ENCODE data around the gene TOMM22. TPM values are rescaled to one million over a fixed set of nuclear protein-coding genes. Genes with fewer than 3 reads are reported as not detected.

TOMM22 gene
- total RNA-seq, 1 experiment from 2014 or later: 146 TPM

GRCh38 chr22:38709306-38709705 is 27.5 kb downstream of the TOMM22 start (continued):
- TF ChIP-seq USF2 (CRISPR knock-in tag; IDR thresholded peaks at IDR 0.05): no peak
- no peak for TF ChIP-seq IRF2 (CRISPR knock-in tag; IDR thresholded peaks at IDR 0.05; ENCODE audit: borderline replicate concordance, low read depth)
- no peak for TF ChIP-seq FOXJ3 (CRISPR knock-in tag; IDR thresholded peaks at IDR 0.05; ENCODE audit: borderline replicate concordance)
- no peak for TF ChIP-seq TCF7 (CRISPR knock-in tag; IDR thresholded peaks at IDR 0.05; ENCODE audit: low read depth)
- no peak for TF ChIP-seq SP1 (CRISPR knock-in tag; conservative IDR thresholded peaks at IDR 0.05)

- ATAC-seq (no peak), DNase-seq (ENCODE audit: low spot score) (no peak)
- H3K36me3 Mint-ChIP-seq: peaks cover 16% of the 10 kb centered on the region
- ChIA-PET CTCF (no interaction called here), POLR2A (no interaction called here)
- H3K9me3 Mint-ChIP-seq: no peaks in the 10 kb centered on the region
- H3K27ac Mint-ChIP-seq: no peak overlapping the region
- no peak for TF ChIP-seq FOXK1 (CRISPR knock-in tag; IDR thresholded peaks at IDR 0.05)
- no peak for TF ChIP-seq IRF2 (CRISPR knock-in tag; IDR thresholded peaks at IDR 0.05; ENCODE audit: borderline replicate concordance, low read depth)
- TF ChIP-seq NR1H2 (CRISPR knock-in tag; IDR thresholded peaks at IDR 0.05): no peak
- TF ChIP-seq ZNF425 (CRISPR knock-in tag; conservative IDR thresholded peaks at IDR 0.05): no peak
- TF ChIP-seq ZNF396 (CRISPR knock-in tag; IDR thresholded peaks at IDR 0.05; ENCODE audit: borderline replicate concordance): no peak
- no peak for TF ChIP-seq MXD4 (CRISPR knock-in tag; IDR thresholded peaks at IDR 0.05; ENCODE audit: borderline replicate concordance)
- no peak for TF ChIP-seq ZNF423 (CRISPR knock-in tag; IDR thresholded peaks at IDR 0.05)
- TF ChIP-seq ZNF219 (CRISPR knock-in tag; IDR thresholded peaks at IDR 0.05; ENCODE audit: borderline replicate concordance): no peak
- no peaks in the 10 kb centered on the region; the same call in 1 of the 2 replicates for H3K27me3 Mint-ChIP-seq (ENCODE audit: low read depth)
- H3K4me3 Mint-ChIP-seq: no peak overlapping the region
- peaks cover 61% of the 10 kb centered on the region for H3K4me1 Mint-ChIP-seq
Measured at GRCh38 chr22:38710351-38710750, 28.6 kb downstream of the TOMM22 start.

GRCh38 chr22:38710866-38711265 is 29.1 kb downstream of the TOMM22 start:
- no peaks in the 10 kb centered on the region for H3K9me3 Mint-ChIP-seq
- ChIA-PET CTCF (no interaction called here), POLR2A (no interaction called here)
- ATAC-seq: no peak
- no peak overlapping the region for H3K4me3 Mint-ChIP-seq
- no peaks in the 10 kb centered on the region; the same call in 1 of the 2 replicates for H3K27me3 Mint-ChIP-seq (ENCODE audit: low read depth)
- no peak overlapping the region for H3K27ac Mint-ChIP-seq
- peaks cover 21% of the 10 kb centered on the region for H3K36me3 Mint-ChIP-seq
- DNase-seq (ENCODE audit: low spot score): no peak
- TF ChIP-seq CTCF (IDR thresholded peaks at IDR 0.05): no peak
- TF ChIP-seq ZBTB43 (CRISPR knock-in tag; IDR thresholded peaks at IDR 0.05): no peak
- no peak for TF ChIP-seq USF2 (CRISPR knock-in tag; IDR thresholded peaks at IDR 0.05)
- no peak for TF ChIP-seq STAT6 (CRISPR knock-in tag; conservative IDR thresholded peaks at IDR 0.05; ENCODE audit: low read depth)
- TF ChIP-seq JUN (CRISPR knock-in tag; IDR thresholded peaks at IDR 0.05): no peak
- H3K4me1 Mint-ChIP-seq: peaks cover 61% of the 10 kb centered on the region

Measured in WTC11 (cell line).